Activated CD4-positive, alpha-beta T cell treated with anti-CD3 and anti-CD28 coated beads, Interleukin-2, Interleukin-4, amounts not matched to agents 100 ng/mL and 50 ng/mL, durations not matched to agents 16 hours and 8 hours (primary cell): ENCODE data around the gene BEST2.
"Not testable (repeated sequence)": the region's sequence is repeated elsewhere in the genome, so short reads cannot be mapped to it uniquely, and the experiment has no call there.

ENCODE experiments used
- DNase-seq: peaks from one replicate; pipeline ENCODE4 v3.0.0-alpha.2; 2020; ENCODE audit warnings: low spot score

BEST2 gene

GRCh38 chr19:12787458-12787857 lies 35.9 kb downstream of the BEST2 start:
- DNase-seq, result no peak

GRCh38 chr19:12788042-12788681 lies 36.6 kb downstream of the BEST2 start:
- DNase-seq, result no peak

- peak; percentile 54 for DNase-seq
These were observed 37.1 kb downstream of the BEST2 start for GRCh38 chr19:12788682-12789097.

- DNase-seq, result peak; percentile 34
These were observed 37.7 kb downstream of the BEST2 start for GRCh38 chr19:12789098-12789903.

- peak; percentile 98 for DNase-seq
These were observed 38.5 kb downstream of the BEST2 start for GRCh38 chr19:12789904-12790619.

GRCh38 chr19:12790628-12791344 lies 39.2 kb downstream of the BEST2 start:
- no peak for DNase-seq

GRCh38 chr19:12791345-12792050 lies 39.9 kb downstream of the BEST2 start, which contains the start of gene JUNB:
Gene JUNB (plus strand): TSS chr19:12791486. CDS start chr19:12791772, 286 bp downstream.
- DNase-seq, result peak; percentile 99

- peak; percentile 83 for DNase-seq
These were observed 40.7 kb downstream of the BEST2 start for GRCh38 chr19:12792051-12792852.

- no peak for DNase-seq
These were observed 41.3 kb downstream of the BEST2 start for GRCh38 chr19:12792853-12793289.

- DNase-seq, result peak; percentile 95
These were observed 42.0 kb downstream of the BEST2 start for GRCh38 chr19:12793290-12794195.

- DNase-seq, result no peak
These were observed 42.8 kb downstream of the BEST2 start for GRCh38 chr19:12794196-12794941.

- DNase-seq, result no peak
These were observed 43.4 kb downstream of the BEST2 start for GRCh38 chr19:12794971-12795381.

GRCh38 chr19:12796146-12797071 lies 44.8 kb downstream of the BEST2 start:
- DNase-seq, result peak; percentile 88

GRCh38 chr19:12797141-12797587 lies 45.6 kb downstream of the BEST2 start:
- DNase-seq, result no peak

GRCh38 chr19:12797607-12798006 lies 46.0 kb downstream of the BEST2 start:
- not testable (repeated sequence) for DNase-seq

- no peak for DNase-seq
These were observed 48.3 kb downstream of the BEST2 start for GRCh38 chr19:12799742-12800465.

GRCh38 chr19:12800466-12800770 lies 48.8 kb downstream of the BEST2 start:
- DNase-seq, result no peak
